T follicular helper cell (primary cell): ENCODE measurements around the gene EPHA3.

Source experiments
- DNase-seq: peaks from one replicate; pipeline ENCODE4 v3.0.0-alpha.2; 2020; ENCODE audit warnings: low read depth

The EPHA3 gene

DNA sequence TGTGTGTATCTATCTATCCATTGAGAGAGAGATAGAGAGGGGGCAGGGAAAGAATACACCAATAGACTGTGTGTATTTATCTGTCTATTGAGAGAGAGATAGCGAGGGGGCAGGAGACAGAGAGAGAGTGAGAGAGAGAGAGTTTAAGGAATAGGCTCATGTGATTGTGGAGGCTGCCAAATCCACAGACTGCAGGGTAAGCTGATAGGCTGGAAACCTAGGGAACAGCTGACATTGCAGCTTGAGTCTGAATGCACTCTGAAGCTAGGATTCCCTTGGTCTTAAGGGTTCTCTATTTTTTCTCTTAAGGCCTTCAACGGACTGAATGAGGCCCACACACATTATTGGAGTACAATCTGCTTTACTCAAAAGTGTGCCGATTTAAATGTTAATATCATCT is 255.8 kb downstream of the EPHA3 start:
- no peak for DNase-seq

DNA sequence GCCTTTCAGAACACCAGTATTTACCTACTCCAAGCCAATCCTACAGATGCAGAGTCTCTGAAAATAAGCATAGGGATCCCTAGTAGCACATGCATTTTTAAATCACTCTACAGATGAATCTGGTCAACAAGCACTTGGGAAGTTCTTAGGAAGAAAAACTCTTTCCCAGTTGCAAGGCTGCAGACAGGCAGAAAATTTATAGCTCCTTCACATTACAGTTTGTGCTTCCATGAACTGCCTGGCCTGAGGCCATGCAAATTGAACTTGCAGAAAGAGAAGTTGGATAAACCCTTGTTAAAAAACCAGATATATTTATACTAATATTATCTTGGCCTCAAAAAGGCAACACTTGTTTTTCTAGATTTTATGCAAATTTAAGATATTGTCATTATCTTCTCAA is 256.9 kb downstream of the EPHA3 start:
- no peak for DNase-seq

DNA sequence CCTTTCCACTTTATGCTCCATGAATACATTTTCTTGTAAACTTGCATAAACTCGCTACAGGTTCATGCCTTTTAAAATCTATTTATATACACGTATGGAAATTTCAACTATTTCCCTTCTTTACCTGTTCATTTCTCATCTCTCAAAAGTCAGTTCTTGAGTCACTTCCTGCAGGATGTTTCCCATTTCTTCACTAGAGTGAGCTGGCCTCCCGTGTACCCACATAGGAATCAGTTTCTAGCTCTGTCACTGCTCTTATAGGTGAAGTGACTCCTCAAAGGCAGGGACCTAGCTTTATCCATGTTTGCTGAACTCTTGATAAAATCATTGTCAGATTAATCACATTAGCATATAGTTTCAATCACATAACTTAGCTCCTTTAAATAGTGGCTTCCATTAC is 259.7 kb downstream of the EPHA3 start:
- no peak for DNase-seq

DNA sequence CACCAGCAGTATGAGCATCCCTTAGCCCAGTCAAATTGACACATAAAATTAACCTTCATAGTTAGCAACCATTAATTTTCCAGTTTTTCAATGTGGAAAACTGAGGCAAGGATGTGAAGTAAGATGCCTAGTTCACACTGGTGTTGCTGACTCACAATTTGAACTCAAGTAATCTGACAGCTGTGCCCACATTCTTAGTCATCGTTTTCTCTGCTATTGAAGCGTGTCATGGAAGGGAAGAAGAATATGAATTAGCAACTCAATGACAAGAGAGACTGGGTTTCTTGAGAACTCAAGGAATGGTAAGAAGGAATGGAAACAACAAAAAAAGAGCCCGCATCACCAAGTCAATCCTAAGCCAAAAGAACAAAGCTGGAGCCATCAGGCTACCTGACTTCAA is 261.4 kb downstream of the EPHA3 start:
- no peak for DNase-seq

DNA sequence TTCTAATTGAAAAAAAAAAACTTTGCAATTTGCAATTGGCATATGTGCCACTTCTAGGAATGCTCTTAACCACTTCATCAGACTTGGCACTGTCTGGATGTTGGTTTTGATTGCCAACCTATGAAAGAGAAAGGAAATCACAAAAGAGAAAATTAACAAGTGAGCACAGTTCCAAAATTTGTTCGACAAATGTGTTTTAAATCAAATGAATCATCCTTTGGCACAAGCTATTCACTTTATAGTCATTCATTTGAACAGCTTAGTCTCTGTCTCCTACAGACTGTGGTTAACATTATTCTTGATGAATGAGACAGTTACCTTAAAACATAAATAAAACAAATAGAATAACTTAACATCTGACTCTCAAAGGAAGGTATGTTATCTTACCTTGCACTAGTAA is 265.0 kb downstream of the EPHA3 start:
- DNase-seq, result no peak

DNA sequence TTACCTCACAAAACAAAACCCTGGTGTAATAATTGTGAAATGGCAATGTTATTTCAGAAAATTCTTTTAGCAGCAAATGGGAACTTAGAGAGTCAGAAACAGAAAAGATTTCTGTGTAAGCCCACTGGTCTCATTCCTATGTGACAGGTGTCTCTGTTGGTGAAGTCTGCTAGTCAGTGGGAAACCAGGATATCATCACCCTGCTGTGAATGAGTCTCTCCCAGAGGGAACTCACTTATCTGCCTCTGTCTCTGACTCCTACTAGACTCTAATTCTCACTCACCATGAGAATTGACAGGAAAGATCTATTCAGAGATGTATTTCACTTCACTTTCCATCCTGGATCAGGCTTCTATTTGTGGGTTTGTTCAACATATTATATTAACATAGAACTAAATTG is 266.0 kb downstream of the EPHA3 start:
- DNase-seq, result no peak

DNA sequence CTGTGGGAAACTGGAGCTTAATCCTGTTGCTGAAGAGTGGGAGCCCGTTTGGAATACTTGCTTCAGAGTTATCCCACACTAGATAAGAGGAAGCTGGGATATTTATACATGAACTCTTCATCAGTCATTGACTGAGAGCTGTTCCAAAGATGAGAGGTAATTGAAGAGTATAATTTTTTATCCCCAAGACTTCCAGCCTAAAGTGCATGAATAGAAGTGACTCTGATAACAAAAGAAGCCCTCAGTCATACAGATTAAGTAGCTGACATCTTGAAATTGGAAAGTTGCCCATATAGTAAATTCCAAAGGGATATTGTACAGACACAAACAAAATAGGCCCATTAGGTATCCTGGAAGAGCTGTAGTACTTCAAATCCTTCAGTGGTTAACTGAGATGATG is 268.0 kb downstream of the EPHA3 start:
- no peak for DNase-seq

DNA sequence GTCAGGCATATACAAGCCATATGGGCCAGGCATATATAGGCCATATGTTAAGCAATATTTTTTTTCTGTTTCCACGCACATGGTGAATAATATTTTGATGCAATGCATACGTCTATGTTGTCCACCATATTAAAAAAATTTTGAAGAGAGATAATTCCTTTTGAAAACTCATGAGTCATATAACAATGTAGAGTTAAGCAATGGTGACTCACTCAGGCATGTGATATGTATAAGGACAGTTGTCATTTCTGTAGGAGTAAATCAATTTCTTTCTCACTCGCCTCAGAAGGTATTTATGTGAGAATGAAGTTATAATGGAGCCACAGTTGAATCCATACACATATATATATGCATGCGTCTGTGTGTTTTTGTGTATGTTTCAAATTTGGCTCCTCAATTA is 272.6 kb downstream of the EPHA3 start:
- no peak for DNase-seq

DNA sequence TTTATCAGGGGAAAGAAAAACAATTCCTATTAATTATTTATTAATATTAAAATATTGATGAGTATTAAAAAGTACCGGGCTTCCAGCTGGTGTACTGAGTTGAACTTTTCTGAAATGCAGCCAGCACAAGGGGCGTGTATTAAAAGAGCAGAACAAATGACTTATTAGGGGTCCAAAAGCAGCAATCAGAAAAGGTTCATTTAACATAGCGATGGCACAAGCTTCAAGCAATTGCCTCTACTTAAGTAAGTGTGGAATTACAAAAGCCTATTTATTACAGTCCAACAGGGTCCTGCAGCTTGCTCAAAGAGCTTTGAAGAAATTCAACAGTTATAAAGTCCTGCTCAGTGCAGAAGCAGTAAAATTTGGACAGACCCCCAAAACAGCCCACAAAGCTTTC is 285.6 kb downstream of the EPHA3 start:
- no peak for DNase-seq

DNA sequence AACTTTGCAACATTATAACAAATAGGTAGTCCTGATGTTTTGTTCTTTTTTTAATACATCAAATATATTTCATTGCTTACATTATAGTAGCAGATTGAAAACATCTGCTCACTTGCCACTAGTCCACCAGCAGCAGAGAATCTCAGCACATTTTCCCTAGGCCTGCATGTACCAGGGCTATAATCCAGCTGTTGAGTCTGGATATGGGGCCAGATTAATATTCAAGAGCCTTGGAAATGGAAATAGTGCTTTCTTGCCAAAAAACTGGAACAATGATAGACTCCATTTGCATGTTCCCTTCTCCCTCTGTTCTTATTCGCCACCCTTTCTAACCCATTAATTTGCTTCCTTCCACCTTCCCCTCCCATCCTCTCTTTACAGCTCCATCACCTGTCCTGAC is 288.0 kb downstream of the EPHA3 start:
- DNase-seq, result no peak

DNA sequence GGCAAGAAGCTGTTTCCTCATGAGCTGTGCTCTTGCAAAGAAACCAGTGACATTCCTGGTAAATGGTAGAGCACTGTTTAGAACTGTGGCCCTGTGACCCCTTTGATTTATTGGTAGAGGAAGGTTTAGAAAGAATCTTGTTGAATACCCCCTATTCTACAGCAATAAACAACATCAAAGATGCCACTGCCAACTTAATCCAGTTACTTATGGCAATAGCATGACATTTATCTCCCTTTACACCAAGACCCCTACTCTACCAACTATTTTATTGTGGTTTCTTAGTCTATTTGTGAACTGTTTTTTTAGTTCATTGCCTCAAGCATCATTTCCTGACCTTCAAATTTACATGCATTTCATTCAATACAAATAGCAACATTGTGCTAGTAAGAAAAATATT is 288.6 kb downstream of the EPHA3 start:
- DNase-seq, result no peak

DNA sequence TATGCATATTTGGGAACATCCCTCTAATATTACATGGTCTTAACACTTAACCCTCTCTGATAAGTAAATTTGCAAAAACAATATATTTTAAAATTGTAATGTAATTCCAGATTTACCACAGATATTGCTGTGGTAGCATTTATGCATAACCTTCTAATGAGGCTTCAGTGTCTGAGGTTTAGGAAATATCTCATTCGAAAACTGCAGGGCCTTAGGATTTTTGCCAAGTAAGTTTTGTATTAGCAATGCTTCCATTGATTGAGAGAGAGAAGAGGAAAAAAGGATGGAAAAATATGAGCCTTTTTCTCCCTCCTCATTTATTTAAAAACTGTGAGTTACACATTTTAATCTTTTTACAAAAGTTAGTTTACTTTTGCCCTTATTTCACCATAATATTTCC is 294.6 kb downstream of the EPHA3 start:
- no peak for DNase-seq

DNA sequence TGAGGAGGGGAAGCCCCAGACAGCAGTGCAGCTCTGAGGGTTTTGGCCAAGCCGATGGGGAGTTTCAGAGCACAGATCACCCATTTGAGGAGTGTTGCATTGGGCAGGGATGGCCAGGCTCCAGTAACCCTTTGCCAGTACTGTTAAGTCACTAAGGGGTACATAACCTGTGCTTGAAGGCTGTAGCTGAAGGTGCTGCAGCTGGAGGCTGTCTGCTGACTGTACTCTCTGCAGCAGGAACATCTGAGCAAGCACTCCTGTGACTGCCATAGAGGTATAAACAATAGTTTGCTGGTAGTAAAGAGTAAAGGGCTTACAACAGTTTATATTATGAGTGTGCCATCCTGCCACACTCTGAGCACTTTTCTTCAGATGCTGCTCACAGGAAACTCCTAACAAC is 297.8 kb downstream of the EPHA3 start:
- DNase-seq, result no peak

DNA sequence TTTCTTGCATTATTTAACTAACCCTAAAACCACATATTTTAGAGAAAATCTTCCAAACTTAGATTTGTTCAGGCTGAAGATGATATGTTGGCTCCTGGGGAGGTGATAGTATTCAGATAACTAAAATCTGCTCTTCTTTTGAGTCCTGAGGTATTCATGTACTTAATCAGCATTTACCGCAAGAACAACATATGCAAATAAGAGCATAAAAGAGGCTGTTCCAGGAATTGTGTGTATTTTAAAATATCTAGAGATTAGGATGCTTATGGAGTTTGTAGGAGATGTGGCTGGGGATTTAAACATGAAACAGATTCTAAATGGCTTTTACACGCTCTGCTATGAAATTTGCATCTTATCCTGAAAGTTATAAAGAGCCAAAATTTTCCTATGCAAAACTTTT is 298.2 kb downstream of the EPHA3 start:
- DNase-seq, result no peak

DNA sequence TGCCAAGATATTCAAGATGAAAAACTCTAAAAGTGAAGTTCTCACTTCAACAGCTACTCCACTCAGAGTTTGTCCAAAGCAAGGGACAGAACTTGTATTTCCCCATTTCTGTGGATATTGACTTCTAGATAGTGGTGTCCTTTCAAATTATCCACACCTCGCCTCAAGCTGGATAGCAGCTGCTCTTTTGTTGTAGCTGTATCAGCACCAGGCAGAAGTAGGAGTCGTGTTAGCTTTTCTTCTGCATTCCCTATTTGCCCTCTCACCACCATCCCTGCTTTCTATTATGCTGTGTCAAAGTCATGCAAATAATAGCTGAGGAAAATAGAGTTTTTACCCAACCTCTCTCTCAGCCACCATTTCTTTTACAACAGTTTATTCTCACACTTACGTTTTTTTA is 303.8 kb downstream of the EPHA3 start:
- DNase-seq, result no peak

DNA sequence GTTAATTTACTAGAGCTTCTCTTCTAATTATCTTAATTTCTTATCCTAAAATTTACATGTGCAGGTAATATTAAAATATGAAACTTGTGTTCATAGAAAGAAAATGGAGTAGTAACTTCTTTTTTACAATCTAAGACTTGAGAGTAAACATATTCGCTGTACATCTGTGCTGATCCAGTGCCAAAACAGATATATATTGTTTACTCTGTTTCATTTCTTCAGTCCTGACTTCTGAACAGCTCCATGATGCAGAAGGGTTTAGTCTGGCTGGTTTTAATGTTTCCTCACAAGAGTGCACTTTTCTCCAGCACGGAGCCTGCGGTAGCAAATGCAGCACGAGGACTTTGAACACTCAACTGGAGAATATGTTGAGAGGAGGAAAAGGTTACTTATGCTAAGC is 306.8 kb downstream of the EPHA3 start:
- no peak for DNase-seq

DNA sequence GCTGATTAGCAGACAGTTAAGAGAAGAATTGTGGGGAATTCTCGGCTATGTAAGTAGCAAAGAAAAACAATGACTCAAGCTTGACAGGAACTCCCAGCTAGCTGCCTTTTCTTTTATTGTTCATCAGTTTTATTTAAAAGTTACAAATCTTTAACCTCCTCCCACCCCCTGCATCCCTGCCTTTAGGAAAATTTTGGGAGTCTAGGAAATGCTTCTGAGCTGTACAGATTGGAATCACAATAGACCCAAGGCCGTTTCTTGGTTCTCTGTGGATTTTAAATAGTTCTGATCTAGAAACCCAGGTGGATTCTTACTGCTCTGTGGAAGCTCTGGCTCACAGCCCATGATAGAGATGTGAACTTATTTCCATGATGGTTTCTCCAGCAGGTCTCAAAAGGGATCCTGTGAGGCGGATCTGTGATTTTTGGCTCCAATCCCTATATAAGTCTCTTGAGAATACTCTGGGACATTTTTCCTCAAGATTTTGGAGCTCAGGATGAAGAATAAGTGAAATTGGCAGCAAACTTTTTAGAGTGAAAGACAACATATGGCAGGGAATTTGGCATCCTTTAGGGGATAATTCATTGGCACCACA is 312.3 kb downstream of the EPHA3 start:
- no peak for DNase-seq

DNA sequence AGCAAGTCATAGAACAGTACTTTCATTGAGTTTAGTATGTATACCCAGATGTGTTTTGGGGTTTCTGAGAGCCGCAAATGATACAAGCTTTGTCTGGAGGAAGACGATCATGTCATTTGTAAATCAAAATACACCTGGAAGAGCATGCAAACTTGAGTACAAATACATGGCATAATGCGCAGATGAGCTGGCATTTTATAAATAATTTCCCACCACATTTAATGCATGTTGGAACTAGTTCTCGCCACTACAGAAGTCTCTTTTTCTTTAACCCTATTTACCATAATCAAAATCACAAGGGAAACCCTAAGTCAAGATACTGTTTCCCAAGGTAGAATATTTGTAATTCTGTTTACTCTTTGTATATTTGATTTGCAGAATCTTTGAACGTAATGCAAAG is 318.6 kb downstream of the EPHA3 start:
- DNase-seq, result no peak

DNA sequence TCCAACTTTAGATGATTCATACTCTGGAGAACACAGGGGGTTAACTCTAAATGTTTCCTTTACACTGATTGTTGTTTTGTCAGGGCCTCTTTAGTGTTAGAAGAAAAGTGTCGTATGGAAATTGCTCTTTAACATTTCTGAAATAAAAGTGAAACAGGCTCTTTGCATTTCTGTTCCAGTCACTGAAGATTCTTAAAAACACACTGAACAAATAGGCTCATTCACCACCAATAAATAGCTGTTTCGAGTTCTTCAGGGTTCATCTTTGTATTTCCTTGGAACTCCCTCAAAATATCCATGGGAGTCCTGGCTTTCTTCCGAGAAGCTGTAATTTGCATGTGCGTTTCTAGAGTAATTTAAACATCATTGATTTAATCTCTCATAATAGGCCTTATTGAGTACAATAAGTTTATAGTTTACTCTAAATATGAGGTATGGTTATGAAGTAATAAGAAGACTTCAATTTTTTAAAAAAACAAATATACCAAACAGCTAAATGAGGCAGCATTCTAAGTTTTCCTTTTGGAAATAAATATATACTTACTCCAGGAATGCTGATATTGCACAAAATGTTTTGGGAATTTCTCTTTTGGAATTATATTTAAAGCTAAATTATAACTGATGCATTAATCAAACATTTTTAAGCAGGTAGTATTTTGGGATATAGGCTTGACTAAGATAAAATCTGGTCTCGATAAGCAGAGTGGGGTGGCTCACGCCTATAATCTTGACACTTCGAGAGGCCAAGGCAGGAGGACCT is 327.4 kb downstream of the EPHA3 start:
- DNase-seq, result no peak

DNA sequence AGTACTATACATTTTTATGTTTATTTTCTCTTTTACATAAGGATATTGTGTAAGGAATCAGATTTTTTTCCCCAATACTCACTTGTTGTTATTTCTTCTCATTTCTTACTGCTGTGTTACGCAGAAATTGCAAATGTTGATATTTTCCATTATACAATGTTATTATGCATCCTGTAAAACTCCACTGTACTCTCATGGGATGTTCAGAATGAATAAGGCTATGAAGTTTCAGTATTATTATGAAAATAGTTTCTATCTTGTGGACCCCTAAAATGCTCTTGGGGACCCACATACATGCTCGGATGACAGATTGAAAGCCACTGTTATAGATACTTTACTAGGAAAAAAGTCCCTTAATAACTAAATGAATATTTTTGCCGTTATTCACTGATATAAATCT is 329.4 kb downstream of the EPHA3 start:
- no peak for DNase-seq

DNA sequence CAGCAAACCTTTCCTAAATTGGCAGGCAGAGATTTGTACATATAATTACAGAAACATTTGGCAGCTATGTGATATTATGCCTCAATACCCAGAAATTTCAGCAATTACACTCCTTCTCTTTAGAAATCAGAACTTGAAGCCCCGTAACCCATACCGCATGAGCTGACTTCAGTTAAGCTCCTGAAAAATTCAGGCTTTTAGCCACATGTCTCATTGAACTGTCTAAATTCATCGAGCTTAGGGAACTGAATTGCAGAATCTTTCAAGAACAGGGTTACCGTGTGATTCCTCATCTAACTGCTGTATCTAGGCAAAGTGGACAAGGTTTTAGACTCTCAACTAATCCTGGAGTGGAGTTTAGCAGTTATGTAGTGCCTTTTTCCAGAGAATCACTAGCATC is 333.0 kb downstream of the EPHA3 start:
- DNase-seq, result no peak

DNA sequence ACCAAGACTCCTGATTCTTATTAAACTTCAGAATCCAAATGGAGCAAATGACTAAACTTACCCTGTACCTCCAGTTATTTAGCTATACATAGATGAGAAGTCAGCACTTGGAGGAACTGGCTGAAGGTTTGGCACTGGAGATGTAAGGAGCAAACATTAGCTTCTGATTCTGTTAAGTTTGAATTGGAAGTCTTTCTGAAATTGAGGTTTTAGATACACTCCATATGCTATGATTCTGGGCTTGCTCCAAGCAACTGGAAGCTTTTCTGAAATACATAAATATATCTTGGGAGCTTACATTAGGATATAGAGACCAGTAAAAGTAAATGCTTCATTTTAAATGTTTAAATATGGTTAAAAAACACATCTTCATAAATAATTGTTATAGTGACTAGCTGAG is 333.7 kb downstream of the EPHA3 start:
- DNase-seq, result no peak

DNA sequence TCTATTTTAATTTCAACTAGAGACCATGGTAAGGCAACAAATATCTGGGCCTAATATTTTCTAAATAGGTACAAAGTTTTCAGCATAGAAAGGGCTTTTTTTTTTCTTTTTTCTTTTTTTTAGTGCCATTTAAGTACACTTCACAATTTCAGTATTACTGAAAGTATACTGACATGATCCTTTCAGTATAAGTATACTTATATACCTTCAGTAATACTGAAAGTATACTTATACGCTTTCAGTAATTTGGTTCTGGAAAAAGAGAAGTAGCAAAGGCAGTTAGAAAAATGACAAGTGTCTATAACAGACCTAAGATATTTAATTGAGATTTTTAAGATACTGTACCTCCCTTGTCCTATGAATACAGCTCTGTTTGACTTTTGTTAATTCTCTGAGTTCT is 339.2 kb downstream of the EPHA3 start:
- no peak for DNase-seq

DNA sequence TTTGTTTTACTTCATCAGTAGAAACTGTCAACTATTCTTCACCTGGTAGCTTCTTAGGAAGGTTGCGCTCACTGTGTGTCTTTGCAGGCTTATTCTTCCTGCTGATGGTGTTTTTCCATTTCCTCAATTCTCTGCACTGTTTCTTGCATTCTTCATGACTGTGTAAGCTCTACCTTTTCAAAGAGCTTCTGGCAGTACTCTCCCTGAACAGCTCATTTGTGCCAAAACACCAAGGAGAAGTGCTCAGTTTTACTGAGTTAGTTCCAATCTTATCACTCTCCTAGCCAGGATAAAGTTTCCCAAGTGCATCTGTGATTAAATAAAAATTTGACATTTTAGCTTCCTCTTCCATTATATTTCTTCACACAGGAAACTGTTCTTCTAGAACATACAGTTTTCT is 339.8 kb downstream of the EPHA3 start:
- no peak for DNase-seq
